OCI-LY7 (cell line): ENCODE results near the gene CACNA2D2. TPM values are rescaled to one million over a fixed set of nuclear protein-coding genes. Genes with fewer than 3 reads are reported as not detected.

ENCODE experiments used
- BruUV-seq: library from RNA; stranded (reverse); fragments of 400-500 nt; replicated peaks from 2 replicates; lab custom pipeline; 2021; lab: Mats Ljungman, UMichigan
- CTCF ChIA-PET: fragments of 300-600 bp; sonication (Branson Sonifier 250); formaldehyde crosslinking; loops from one replicate; lab custom pipeline; 2022; ENCODE audit warnings: antibody characterized with exemption; ENCODE audit not compliant: unreplicated experiment; lab: Charles Lee
- POLR2A ChIA-PET: fragments of 300-600 bp; sonication (Branson Sonifier 250); formaldehyde crosslinking; loops from one replicate; lab custom pipeline; 2022; ENCODE audit warnings: antibody characterized with exemption; lab: Charles Lee
- DNase-seq: peaks from one replicate; pipeline ENCODE4 v3.0.0-alpha.2; 2015; ENCODE audit warnings: low spot score
- H2AFZ ChIP-seq: fragments of 200-600 bp; sonication (generic), shearing (Covaris generic); 2 replicates; pipeline ENCODE4 v1.6.1; 2014; ENCODE audit warnings: mild to moderate bottlenecking, antibody characterized with exemption, low read length, moderate library complexity
- H3K27ac ChIP-seq: fragments of 200-600 bp; sonication (generic); 2 replicates; pipeline ENCODE4 v1.5.1; 2014; ENCODE audit warnings: mixed run types, low read depth, mild to moderate bottlenecking, moderate library complexity, low read length, inconsistent platforms; ENCODE audit not compliant: poor library complexity, severe bottlenecking
- H3K36me3 ChIP-seq: fragments of 200-600 bp; sonication (generic); 2 replicates; pipeline ENCODE4 v1.6.1; 2014; ENCODE audit warnings: mild to moderate bottlenecking, antibody characterized with exemption, low read length, moderate library complexity, mixed read lengths; ENCODE audit not compliant: insufficient read depth
- H3K4me1 ChIP-seq: fragments of 200-600 bp; sonication (generic); 2 replicates; pipeline ENCODE4 v1.5.1; 2014; ENCODE audit warnings: mild to moderate bottlenecking, low read length; ENCODE audit not compliant: insufficient read depth, poor library complexity, severe bottlenecking
- H3K4me2 ChIP-seq: fragments of 200-600 bp; sonication (generic); 2 replicates; pipeline ENCODE4 v1.6.1; 2014; ENCODE audit warnings: mild to moderate bottlenecking, low read length
- H3K4me3 ChIP-seq: fragments of 200-600 bp; sonication (generic); 2 replicates; pipeline ENCODE4 v1.5.1; 2014; ENCODE audit warnings: mild to moderate bottlenecking, low read depth, low read length; ENCODE audit not compliant: poor library complexity, severe bottlenecking
- H3K79me2 ChIP-seq: fragments of 200-600 bp; sonication (generic); 2 replicates; pipeline ENCODE4 v1.6.1; 2016; ENCODE audit warnings: low read depth, mild to moderate bottlenecking, low read length, moderate library complexity, mixed read lengths; ENCODE audit not compliant: insufficient read depth
- H3K9me2 ChIP-seq: fragments of 200-600 bp; sonication (generic); 2 replicates; pipeline ENCODE4 v1.6.1; 2016; ENCODE audit warnings: mild to moderate bottlenecking, low read length, mixed read lengths; ENCODE audit not compliant: insufficient read depth
- H3K9me3 ChIP-seq: fragments of 200-600 bp; sonication (generic); 2 replicates; pipeline ENCODE4 v1.6.1; 2014; ENCODE audit warnings: mild to moderate bottlenecking, mixed run types, low read length, mixed read lengths
- H4K20me1 ChIP-seq: fragments of 200-600 bp; sonication (generic); 2 replicates; pipeline ENCODE4 v1.6.1; 2014; ENCODE audit warnings: mild to moderate bottlenecking, antibody characterized with exemption, low read length, moderate library complexity, mixed read lengths; ENCODE audit not compliant: insufficient read depth
- CTCF ChIP-seq: fragments of 200-600 bp; sonication (generic); conservative IDR thresholded peaks from 2 replicates; pipeline ENCODE4 v1.5.1; 2014; ENCODE audit warnings: mild to moderate bottlenecking, antibody characterized with exemption, low read length, moderate library complexity, mixed read lengths
- EZH2phosphoT487 ChIP-seq: fragments of 200-600 bp; sonication (generic); IDR thresholded peaks from 2 replicates; pipeline ENCODE4 v1.6.1; 2018; ENCODE audit warnings: low read depth, borderline replicate concordance, mild to moderate bottlenecking, mixed run types, antibody characterized with exemption, low read length, moderate library complexity, mixed read lengths
- intact Hi-C: fragments of 100-400 bp; cut with micrococcal nuclease; formaldehyde crosslinking; loops from one replicate; pipeline ENCODE4 v1.10.0; 2022; ENCODE audit not compliant: unreplicated experiment
- total RNA-seq, 2 experiments: library from RNA; depleted of rRNA in 1 of 2; stranded (reverse); fragments of >200 nt in 1 of 2; shearing (Covaris generic) in 1 of 2; gene quantifications; 2 replicates each; pipeline ENCODE4 v1.2.3, GENCODE V29; 2014 to 2022

CACNA2D2 gene
- total RNA-seq, 2 experiments from 2014 or later: 0.09 to 0.21 TPM

DNA sequence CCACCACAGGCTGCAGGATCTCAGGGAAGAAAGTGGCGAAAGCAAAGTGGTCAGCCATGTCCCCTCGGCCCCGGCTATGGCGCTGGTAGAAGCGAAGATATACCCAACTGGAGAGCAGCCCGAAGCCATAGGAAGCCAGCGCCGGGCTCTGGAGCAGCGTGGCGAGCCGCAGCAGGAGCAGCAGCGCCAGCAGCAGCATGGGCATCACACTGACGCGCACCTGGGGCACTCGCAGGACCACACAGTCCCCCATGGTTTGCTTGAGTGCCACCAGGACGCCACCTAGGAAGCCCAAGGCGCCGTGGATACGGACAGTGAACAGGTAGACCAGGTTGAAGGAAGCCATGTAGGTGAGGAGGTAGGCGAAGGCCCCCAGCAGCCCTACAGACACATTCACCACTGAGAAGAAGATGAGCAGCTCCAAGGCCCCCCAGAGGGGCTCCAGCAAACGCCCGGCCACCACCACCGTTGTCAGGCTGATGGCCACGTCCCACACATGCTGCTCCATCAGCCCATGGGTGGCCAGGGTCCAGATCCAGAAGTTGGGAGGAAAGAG is 145.0 kb downstream of the CACNA2D2 start:
- H3K9me3 ChIP-seq: no peaks in the 10 kb centered on the region
- H3K27ac ChIP-seq: no peak overlapping the region
- TF ChIP-seq EZH2phosphoT487 (no peak), CTCF (no peak)
- H4K20me1 ChIP-seq: 0 out of 2 replicates have a peak, but pooled peaks cover 4% of the 10 kb centered on the region
- peak overlapping the region; percentile 82 for H3K4me2 ChIP-seq
- peaks cover 33% of the 10 kb centered on the region for H3K36me3 ChIP-seq
- no peak overlapping the region for H2AFZ ChIP-seq
- no peak for DNase-seq
- H3K4me1 ChIP-seq: peaks cover 40% of the 10 kb centered on the region
- intact Hi-C loops: no loop called here
- ChIA-PET POLR2A (interaction anchor here (0.5 kb wide), 1 partner anchor 77 kb away, joined by 8 read pairs; no protein-coding TSS in a partner anchor), CTCF (no interaction called here)
- peaks cover 23% of the 10 kb centered on the region; the same call in 1 of the 2 replicates for H3K79me2 ChIP-seq
- peak overlapping the region; percentile 76 for H3K4me3 ChIP-seq
- BruUV-seq: no TSS peak
- H3K9me2 ChIP-seq: no peaks in the 10 kb centered on the region

GRCh38 chr3:50357481-50357880 is 146.0 kb downstream of the CACNA2D2 start:
- H3K4me1 ChIP-seq: peaks cover 40% of the 10 kb centered on the region
- intact Hi-C loops: no loop called here
- TF ChIP-seq CTCF: no peak
- no peak for TF ChIP-seq EZH2phosphoT487
- 0 out of 2 replicates have a peak, but pooled peaks cover 4% of the 10 kb centered on the region for H4K20me1 ChIP-seq
- peak overlapping the region; percentile 82 for H3K4me2 ChIP-seq
- no peaks in the 10 kb centered on the region for H3K9me2 ChIP-seq
- DNase-seq: no peak
- H3K4me3 ChIP-seq: peak overlapping the region; percentile 76
- no peak overlapping the region for H2AFZ ChIP-seq
- H3K79me2 ChIP-seq: peaks cover 23% of the 10 kb centered on the region; the same call in 1 of the 2 replicates
- no peaks in the 10 kb centered on the region for H3K9me3 ChIP-seq
- peaks cover 42% of the 10 kb centered on the region for H3K36me3 ChIP-seq
- CTCF ChIA-PET: no interaction called here
- no TSS peak for BruUV-seq
- H3K27ac ChIP-seq: no peak overlapping the region
- POLR2A ChIA-PET: interaction anchor here (0.7 to 1.4 kb wide), 3 partner anchors 20 to 122 kb away, joined by 3 to 6 read pairs (median 4); partner anchors contain the start of gene GNAI2

GRCh38 chr3:50356553-50356952 is 146.9 kb downstream of the CACNA2D2 start:
- Histone ChIP-seq H3K4me1 (peaks cover 43% of the 10 kb centered on the region), H4K20me1 (0 out of 2 replicates have a peak, but pooled peaks cover 4% of the 10 kb centered on the region), H2AFZ (no peak overlapping the region), H3K4me3 (peak overlapping the region; percentile 76), H3K27ac (no peak overlapping the region), H3K4me2 (peak overlapping the region; percentile 82), H3K36me3 (peaks cover 42% of the 10 kb centered on the region), H3K9me3 (no peaks in the 10 kb centered on the region), H3K9me2 (no peaks in the 10 kb centered on the region), H3K79me2 (peaks cover 23% of the 10 kb centered on the region; the same call in 1 of the 2 replicates)
- TF ChIP-seq CTCF (no peak), EZH2phosphoT487 (no peak)
- ChIA-PET POLR2A (interaction anchor here (1.0 to 1.4 kb wide), 2 partner anchors 19 to 20 kb away, joined by 4 to 6 read pairs; no protein-coding TSS in a partner anchor), CTCF (no interaction called here)
- intact Hi-C loops: no loop called here
- BruUV-seq: no TSS peak
- no peak for DNase-seq
